ENCODE data around the gene TRO.

TRO gene, protein sequence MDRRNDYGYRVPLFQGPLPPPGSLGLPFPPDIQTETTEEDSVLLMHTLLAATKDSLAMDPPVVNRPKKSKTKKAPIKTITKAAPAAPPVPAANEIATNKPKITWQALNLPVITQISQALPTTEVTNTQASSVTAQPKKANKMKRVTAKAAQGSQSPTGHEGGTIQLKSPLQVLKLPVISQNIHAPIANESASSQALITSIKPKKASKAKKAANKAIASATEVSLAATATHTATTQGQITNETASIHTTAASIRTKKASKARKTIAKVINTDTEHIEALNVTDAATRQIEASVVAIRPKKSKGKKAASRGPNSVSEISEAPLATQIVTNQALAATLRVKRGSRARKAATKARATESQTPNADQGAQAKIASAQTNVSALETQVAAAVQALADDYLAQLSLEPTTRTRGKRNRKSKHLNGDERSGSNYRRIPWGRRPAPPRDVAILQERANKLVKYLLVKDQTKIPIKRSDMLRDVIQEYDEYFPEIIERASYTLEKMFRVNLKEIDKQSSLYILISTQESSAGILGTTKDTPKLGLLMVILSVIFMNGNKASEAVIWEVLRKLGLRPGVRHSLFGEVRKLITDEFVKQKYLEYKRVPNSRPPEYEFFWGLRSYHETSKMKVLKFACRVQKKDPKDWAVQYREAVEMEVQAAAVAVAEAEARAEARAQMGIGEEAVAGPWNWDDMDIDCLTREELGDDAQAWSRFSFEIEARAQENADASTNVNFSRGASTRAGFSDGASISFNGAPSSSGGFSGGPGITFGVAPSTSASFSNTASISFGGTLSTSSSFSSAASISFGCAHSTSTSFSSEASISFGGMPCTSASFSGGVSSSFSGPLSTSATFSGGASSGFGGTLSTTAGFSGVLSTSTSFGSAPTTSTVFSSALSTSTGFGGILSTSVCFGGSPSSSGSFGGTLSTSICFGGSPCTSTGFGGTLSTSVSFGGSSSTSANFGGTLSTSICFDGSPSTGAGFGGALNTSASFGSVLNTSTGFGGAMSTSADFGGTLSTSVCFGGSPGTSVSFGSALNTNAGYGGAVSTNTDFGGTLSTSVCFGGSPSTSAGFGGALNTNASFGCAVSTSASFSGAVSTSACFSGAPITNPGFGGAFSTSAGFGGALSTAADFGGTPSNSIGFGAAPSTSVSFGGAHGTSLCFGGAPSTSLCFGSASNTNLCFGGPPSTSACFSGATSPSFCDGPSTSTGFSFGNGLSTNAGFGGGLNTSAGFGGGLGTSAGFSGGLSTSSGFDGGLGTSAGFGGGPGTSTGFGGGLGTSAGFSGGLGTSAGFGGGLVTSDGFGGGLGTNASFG (N-terminal part only)

DNA sequence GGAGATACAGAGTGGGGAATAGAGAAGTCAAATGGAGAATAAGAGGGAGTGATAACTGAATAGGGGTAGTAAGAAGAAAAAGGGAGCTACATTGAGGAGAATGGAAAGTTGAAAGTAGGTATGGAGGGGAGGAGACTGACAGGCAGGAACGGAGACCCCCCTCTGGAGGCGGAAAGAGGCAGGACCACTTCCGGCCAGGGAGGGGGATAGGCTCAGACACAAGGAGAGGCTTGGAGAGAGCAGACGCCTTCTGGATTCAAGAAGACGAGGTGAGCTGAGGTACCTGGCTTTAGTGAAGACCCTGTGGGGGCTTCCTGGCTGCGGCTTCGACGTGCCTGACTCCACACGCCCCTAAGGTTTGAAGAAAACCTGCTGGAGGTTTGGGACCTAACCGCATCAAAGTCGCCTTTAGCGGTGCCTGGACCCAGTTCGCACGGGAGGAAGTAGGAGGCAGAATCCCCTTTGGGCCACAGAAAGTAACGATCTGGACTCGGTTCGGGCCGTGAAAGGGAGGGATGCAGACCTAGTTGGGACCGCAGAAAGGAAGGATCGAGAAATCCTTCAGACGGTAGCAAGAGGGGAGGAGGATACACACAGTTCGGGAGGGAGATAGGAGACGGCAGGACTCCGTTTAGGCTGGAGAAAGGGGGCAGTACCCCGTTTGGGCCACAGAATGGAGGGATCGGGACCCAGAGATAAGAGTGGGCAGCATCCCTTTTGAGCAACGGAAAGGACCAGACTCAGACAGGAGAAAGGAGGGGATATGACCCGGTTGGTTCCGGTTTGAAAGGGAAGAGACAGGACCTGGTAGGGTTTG is at the start of gene TRO:
TSS of gene TRO (plus strand) at position 215 of the 817 bp plus-strand sequence. CDS start 1,423 bp downstream, outside the sequence.
- no peak for DNase-seq (ENCODE audit: low spot score)
- Histone ChIP-seq H3K4me1 (ENCODE audit: insufficient read depth, poor library complexity, severe bottlenecking) (no peaks in the 10 kb centered on the region), H3K36me3 (ENCODE audit: low read depth) (no peaks in the 10 kb centered on the region), H3K27ac (ENCODE audit: poor library complexity, severe bottlenecking) (no peak within 1 kb of the TSS), H3K9me3 (ENCODE audit: severe bottlenecking) (no peaks in the 10 kb centered on the region), H3K27me3 (ENCODE audit: insufficient read depth, poor library complexity, severe bottlenecking) (no peaks in the 10 kb centered on the region), H3K4me3 (ENCODE audit: severe bottlenecking) (peak within 1 kb of the TSS; percentile 34)
- ATAC-seq (ENCODE audit: low read depth), result peak; percentile 46
- TF ChIP-seq, protein P1, sequence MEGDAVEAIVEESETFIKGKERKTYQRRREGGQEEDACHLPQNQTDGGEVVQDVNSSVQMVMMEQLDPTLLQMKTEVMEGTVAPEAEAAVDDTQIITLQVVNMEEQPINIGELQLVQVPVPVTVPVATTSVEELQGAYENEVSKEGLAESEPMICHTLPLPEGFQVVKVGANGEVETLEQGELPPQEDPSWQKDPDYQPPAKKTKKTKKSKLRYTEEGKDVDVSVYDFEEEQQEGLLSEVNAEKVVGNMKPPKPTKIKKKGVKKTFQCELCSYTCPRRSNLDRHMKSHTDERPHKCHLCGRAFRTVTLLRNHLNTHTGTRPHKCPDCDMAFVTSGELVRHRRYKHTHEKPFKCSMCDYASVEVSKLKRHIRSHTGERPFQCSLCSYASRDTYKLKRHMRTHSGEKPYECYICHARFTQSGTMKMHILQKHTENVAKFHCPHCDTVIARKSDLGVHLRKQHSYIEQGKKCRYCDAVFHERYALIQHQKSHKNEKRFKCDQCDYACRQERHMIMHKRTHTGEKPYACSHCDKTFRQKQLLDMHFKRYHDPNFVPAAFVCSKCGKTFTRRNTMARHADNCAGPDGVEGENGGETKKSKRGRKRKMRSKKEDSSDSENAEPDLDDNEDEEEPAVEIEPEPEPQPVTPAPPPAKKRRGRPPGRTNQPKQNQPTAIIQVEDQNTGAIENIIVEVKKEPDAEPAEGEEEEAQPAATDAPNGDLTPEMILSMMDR (IDR thresholded peaks at IDR 0.05; ENCODE audit: poor library complexity, severe bottlenecking), result no peak

DNA sequence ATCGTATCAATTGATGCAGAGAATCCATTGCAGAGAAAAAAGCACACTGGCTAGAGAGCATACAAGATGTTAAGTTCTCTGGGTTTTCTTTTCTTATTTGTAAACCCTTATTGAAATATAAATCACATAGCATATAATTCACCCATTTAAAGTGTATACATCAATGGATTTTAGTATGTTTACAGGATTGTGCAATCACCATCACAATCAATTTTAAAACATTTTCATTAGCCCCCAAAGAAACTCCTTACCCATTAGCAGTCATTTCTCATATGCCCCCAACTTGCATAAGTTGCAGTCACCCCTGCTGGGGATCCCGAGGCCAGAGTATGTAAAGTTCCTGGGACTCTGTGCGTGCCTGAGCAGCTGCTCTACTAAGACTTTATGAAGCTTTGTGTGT is 34.9 kb upstream of the TRO start:
- Histone ChIP-seq H3K4me3 (ENCODE audit: severe bottlenecking) (no peak overlapping the region), H3K27me3 (ENCODE audit: insufficient read depth, poor library complexity, severe bottlenecking) (no peaks in the 10 kb centered on the region), H3K4me1 (ENCODE audit: insufficient read depth, poor library complexity, severe bottlenecking) (no peaks in the 10 kb centered on the region), H3K36me3 (ENCODE audit: low read depth) (no peaks in the 10 kb centered on the region), H3K9me3 (ENCODE audit: severe bottlenecking) (no peaks in the 10 kb centered on the region), H3K27ac (ENCODE audit: poor library complexity, severe bottlenecking) (no peak overlapping the region)
- DNase-seq (ENCODE audit: low spot score), result no peak
- TF ChIP-seq, protein P1 (IDR thresholded peaks at IDR 0.05; ENCODE audit: poor library complexity, severe bottlenecking), result no peak
- ATAC-seq (ENCODE audit: low read depth), result no peak

DNA sequence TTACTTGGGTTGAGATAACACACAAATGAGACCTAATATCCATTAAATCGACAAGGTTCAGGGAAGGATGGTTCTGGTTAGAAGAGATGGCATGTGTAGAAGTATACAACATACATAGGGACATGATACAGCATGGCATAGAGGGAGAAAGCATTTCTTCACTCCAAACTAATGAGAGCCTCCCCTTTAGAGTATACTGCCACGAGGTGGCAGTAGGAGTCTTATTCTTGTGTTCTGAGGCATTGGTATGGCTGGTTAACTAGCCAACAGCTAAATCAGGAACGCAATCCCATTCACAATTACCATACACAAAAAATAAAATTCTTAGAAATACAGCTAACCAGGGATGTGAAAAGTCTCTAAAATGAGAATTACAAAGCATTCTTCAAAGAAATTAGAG is 29.1 kb upstream of the TRO start:
- Histone ChIP-seq H3K4me3 (ENCODE audit: severe bottlenecking) (no peak overlapping the region), H3K9me3 (ENCODE audit: severe bottlenecking) (no peaks in the 10 kb centered on the region), H3K27me3 (ENCODE audit: insufficient read depth, poor library complexity, severe bottlenecking) (no peaks in the 10 kb centered on the region), H3K4me1 (ENCODE audit: insufficient read depth, poor library complexity, severe bottlenecking) (no peaks in the 10 kb centered on the region), H3K36me3 (ENCODE audit: low read depth) (no peaks in the 10 kb centered on the region), H3K27ac (ENCODE audit: poor library complexity, severe bottlenecking) (no peak overlapping the region)
- TF ChIP-seq, protein P1 (IDR thresholded peaks at IDR 0.05; ENCODE audit: poor library complexity, severe bottlenecking), result peak; percentile 41
- DNase-seq (ENCODE audit: low spot score) (no peak), ATAC-seq (ENCODE audit: low read depth) (no peak)

DNA sequence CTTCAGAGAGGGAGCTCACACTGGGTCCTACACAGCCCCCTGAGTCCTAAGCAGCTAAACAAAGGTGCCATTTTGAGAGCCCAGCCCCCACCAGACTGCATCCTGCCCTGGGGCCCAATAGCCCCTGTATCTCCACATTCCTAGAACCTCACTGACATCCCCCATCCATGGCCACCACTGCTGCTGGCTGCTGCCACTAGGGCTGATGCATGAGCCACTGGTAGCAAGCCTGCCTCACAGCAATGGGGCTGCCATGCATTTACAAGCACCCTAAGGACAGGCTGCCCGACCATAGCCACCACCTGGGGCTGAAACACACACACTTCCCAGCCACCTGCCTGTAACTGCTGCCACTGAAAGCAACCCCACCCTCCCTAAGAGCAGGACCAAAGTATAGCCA is 26.5 kb upstream of the TRO start:
- H3K36me3 ChIP-seq (ENCODE audit: low read depth), result no peaks in the 10 kb centered on the region
- no peak for ATAC-seq (ENCODE audit: low read depth)

More for the DNA sequence above, 26.5 kb upstream of the TRO start:
- Histone ChIP-seq H3K4me3 (ENCODE audit: severe bottlenecking) (no peak overlapping the region), H3K27me3 (ENCODE audit: insufficient read depth, poor library complexity, severe bottlenecking) (no peaks in the 10 kb centered on the region), H3K27ac (ENCODE audit: poor library complexity, severe bottlenecking) (no peak overlapping the region), H3K4me1 (ENCODE audit: insufficient read depth, poor library complexity, severe bottlenecking) (no peaks in the 10 kb centered on the region), H3K9me3 (ENCODE audit: severe bottlenecking) (no peaks in the 10 kb centered on the region)
- DNase-seq (ENCODE audit: low spot score), result no peak
- TF ChIP-seq, protein P1 (IDR thresholded peaks at IDR 0.05; ENCODE audit: poor library complexity, severe bottlenecking), result no peak

Measured in RWPE2 (cell line).